K562 (cell line): ENCODE data around the gene HOXD9. TPM values are rescaled to one million over a fixed set of nuclear protein-coding genes. Genes with fewer than 3 reads are reported as not detected.

Source experiments
- ATAC-seq: fragments of 200-7000 bp; cut with Tn5 transposase; 3 replicates; pipeline ENCODE4 v1.9.1; 2020; ENCODE audit warnings: moderate library complexity
- BruUV-seq: library from RNA; stranded (reverse); fragments of 400-500 nt; replicated peaks from 2 replicates; lab custom pipeline; 2021; lab: Mats Ljungman, UMichigan
- CTCF ChIA-PET: fragments of 300-600 bp; formaldehyde crosslinking; extraction: SDS; loops from one replicate; lab custom pipeline; 2021; ENCODE audit warnings: low intra/inter-chr PET ratio; lab: Yijun Ruan, JAX
- POLR2A ChIA-PET: fragments of 300-600, 350-650 bp; sonication (Branson Sonifier 250); formaldehyde crosslinking; extraction: SDS; loops from one replicate; lab custom pipeline; 2021; ENCODE audit warnings: antibody characterized with exemption, inconsistent platforms; lab: Yijun Ruan, JAX
- DNase-seq, 4 experiments: peaks; one replicate each; pipeline versions ENCODE4 v3.0.0 to v3.0.0-alpha.2; 2011 to 2018; ENCODE audit warnings: low spot score in 3 of 4, mixed read lengths in 3 of 4; ENCODE audit errors: extremely low read depth in 1 of 4
- FAIRE-seq: peaks from 2 replicates; lab custom pipeline; 2011; peaks lifted over from hg19 to GRCh38; lab: Jason Lieb, UNC
- H2AFZ ChIP-seq: 2 replicates; pipeline ENCODE4 v1.6.0; 2011; ENCODE audit warnings: low read depth, low read length, control low read depth, inconsistent platforms
- H3K27ac ChIP-seq: fragments of 200-600 bp; 3 replicates; pipeline ENCODE4 v1.8.0; 2011; ENCODE audit warnings: low read depth, mild to moderate bottlenecking, control low read depth, inconsistent platforms, low read length, moderate library complexity, mixed read lengths; ENCODE audit errors: extremely low read depth
- H3K27me3 ChIP-seq, 2 experiments: fragments of 300-600 bp in 1 of 2; 2 replicates in 1 of 2; 3 replicates in 1 of 2; pipeline versions ENCODE4 v1.6.0 to v1.8.0; 2011; ENCODE audit warnings: inconsistent platforms in 2 of 2, low read length in 2 of 2, mild to moderate bottlenecking in 1 of 2, mixed read lengths in 1 of 2, moderate library complexity in 1 of 2; ENCODE audit not compliant: control insufficient read depth in 2 of 2, insufficient read depth in 2 of 2
- H3K36me3 ChIP-seq: fragments of 300-600 bp; 3 replicates; pipeline ENCODE4 v1.8.0; 2011; ENCODE audit warnings: mild to moderate bottlenecking, low read length, inconsistent platforms; ENCODE audit not compliant: control insufficient read depth, insufficient read depth
- H3K4me1 ChIP-seq, 2 experiments: fragments of 200-600 bp in 1 of 2; replicated peaks in 1 of 2; 2 replicates in 1 of 2; 3 replicates in 1 of 2; pipeline versions ENCODE4 v1.5.1 to v1.8.0; 2011; ENCODE audit warnings: inconsistent platforms in 2 of 2, low read length in 2 of 2, mild to moderate bottlenecking in 1 of 2, mixed read lengths in 1 of 2, moderate library complexity in 1 of 2; ENCODE audit not compliant: control insufficient read depth in 2 of 2, insufficient read depth in 2 of 2
- H3K4me2 ChIP-seq: 2 replicates; pipeline ENCODE4 v1.6.1; 2011; ENCODE audit warnings: low read length, control low read depth, inconsistent platforms, mixed read lengths; ENCODE audit not compliant: insufficient read depth
- H3K4me3 ChIP-seq: fragments of 200-600 bp; sonication (generic), shearing (Covaris generic); 2 replicates; pipeline ENCODE4 v1.5.1; 2016; ENCODE audit warnings: control low read depth, inconsistent platforms
- H3K79me2 ChIP-seq: fragments of 200-600 bp; 3 replicates; pipeline ENCODE4 v1.8.0; 2011; ENCODE audit warnings: low read length, inconsistent platforms; ENCODE audit not compliant: control insufficient read depth, insufficient read depth
- H3K9ac ChIP-seq, 2 experiments: 2 replicates each; pipeline versions ENCODE4 v1.6.0 to v1.6.1; 2011; ENCODE audit warnings: low read depth in 2 of 2, low read length in 2 of 2, control low read depth in 1 of 2, inconsistent platforms in 1 of 2, mild to moderate bottlenecking in 1 of 2, mixed read lengths in 1 of 2; ENCODE audit not compliant: insufficient read depth in 1 of 2
- H3K9me1 ChIP-seq: one replicate; pipeline ENCODE4 v1.6.0; 2011; ENCODE audit warnings: inconsistent platforms, mild to moderate bottlenecking, low read length, moderate library complexity; ENCODE audit not compliant: control insufficient read depth, insufficient read depth
- H3K9me3 ChIP-seq: replicated peaks from 2 replicates; pipeline ENCODE4 v1.5.1; 2011; ENCODE audit warnings: low read depth, low read length, inconsistent platforms; ENCODE audit not compliant: control insufficient read depth, insufficient read depth
- H4K20me1 ChIP-seq: replicated peaks from 2 replicates; pipeline ENCODE4 v1.6.1; 2011; ENCODE audit warnings: low read length, inconsistent platforms, mixed read lengths; ENCODE audit not compliant: control insufficient read depth, insufficient read depth
- ARID1B ChIP-seq: fragments of 450-650 bp; IDR thresholded peaks from 2 replicates; pipeline ENCODE4 v1.6.1; 2016; ENCODE audit warnings: antibody characterized with exemption, mild to moderate bottlenecking, inconsistent platforms
- CC2D1A ChIP-seq: fragments of 450-650 bp; IDR thresholded peaks from 2 replicates; pipeline ENCODE4 v1.6.1; 2017; ENCODE audit warnings: mild to moderate bottlenecking
- DIDO1 ChIP-seq: fragments of 450-650 bp; IDR thresholded peaks from 2 replicates; pipeline ENCODE4 v1.6.1; 2016; ENCODE audit warnings: low read depth, missing biosample characterization, missing genetic modification characterization
- EHMT2 ChIP-seq: fragments of 450-650 bp; IDR thresholded peaks from 2 replicates; pipeline ENCODE4 v1.6.1; 2018; ENCODE audit warnings: antibody characterized with exemption
- ELF2 ChIP-seq: fragments of 250-450 bp; sonication (Bioruptor Pico); IDR thresholded peaks from 2 replicates; pipeline ENCODE4 v1.5.0; 2021; ENCODE audit warnings: mild to moderate bottlenecking
- FOXA3 ChIP-seq, 2 experiments: fragments of 450-650 bp in 1 of 2; sonication (generic) in 1 of 2; formaldehyde crosslinking; IDR thresholded peaks in 1 of 2; conservative IDR thresholded peaks in 1 of 2; 2 replicates each; pipeline versions ENCODE4 v1.4.0 to v1.8.0; 2020 to 2022; ENCODE audit warnings: mild to moderate bottlenecking in 2 of 2, missing genetic modification reagents in 1 of 2
- FOXJ2 ChIP-seq: fragments of 200-800 bp; sonication (Bioruptor generic); IDR thresholded peaks from 2 replicates; pipeline ENCODE4 v1.6.1; 2016; ENCODE audit warnings: missing genetic modification characterization, missing compliant biosample characterization
- FOXJ3 ChIP-seq: sonication (generic); formaldehyde crosslinking; IDR thresholded peaks from 2 replicates; pipeline ENCODE4 v1.4.0; 2020; ENCODE audit warnings: mild to moderate bottlenecking, missing genetic modification reagents
- POLR3G ChIP-seq: IDR thresholded peaks from 2 replicates; pipeline ENCODE4 v1.6.1; 2011; ENCODE audit not compliant: insufficient read length, insufficient replicate concordance; ENCODE audit errors: extremely low read depth
- POU5F1 ChIP-seq: fragments of 150-350 bp; IDR thresholded peaks from 2 replicates; pipeline ENCODE4 v1.6.1; 2014; ENCODE audit warnings: borderline replicate concordance, low read length, low read depth, mild to moderate bottlenecking; ENCODE audit not compliant: partially characterized antibody
- ZNF282 ChIP-seq: sonication (generic); formaldehyde crosslinking; IDR thresholded peaks from 2 replicates; pipeline ENCODE4 v1.8.1; 2023; ENCODE audit warnings: missing genetic modification reagents
- ZNF316 ChIP-seq: fragments of 450-650 bp; IDR thresholded peaks from 2 replicates; pipeline ENCODE4 v1.6.1; 2016
- ZNF584 ChIP-seq: fragments of 200-800 bp; sonication (Bioruptor generic); IDR thresholded peaks from 2 replicates; pipeline ENCODE4 v1.6.1; 2016; ENCODE audit warnings: low read depth, mild to moderate bottlenecking, missing genetic modification characterization, missing compliant biosample characterization
- ZNF696 ChIP-seq: fragments of 250-450 bp; sonication (Bioruptor Pico); conservative IDR thresholded peaks from 2 replicates; pipeline ENCODE4 v1.4.0; 2020; ENCODE audit warnings: mild to moderate bottlenecking, moderate library complexity
- WGBS: fragments of 100-300 bp; shearing (Covaris generic); methylation state at CpG from one replicate; pipeline ENCODE4 v1.1.6; 2016; ENCODE audit warnings: low coverage, mixed read lengths; ENCODE audit not compliant: insufficient coverage; ENCODE audit errors: missing lambda C conversion rate; 5-methylcytosine and 5-hydroxymethylcytosine counted together
- in situ Hi-C: fragments of 300-500 bp; cut with MboI; formaldehyde crosslinking; loops from 4 replicates; pipeline ENCODE4 v1.15.0; 2018; ENCODE audit warnings: inconsistent platforms, mixed read lengths
- intact Hi-C: fragments of 100-400 bp; cut with micrococcal nuclease; formaldehyde crosslinking; loops from 2 replicates; pipeline ENCODE4 v1.14.2; 2022
- polyA plus RNA-seq, 8 experiments: library from polyadenylated mRNA; depleted of rRNA in 4 of 8; stranded (reverse) in 5 of 8; unstranded in 3 of 8; fragments of >200 nt; fragmentation: Nextera tagmentation in 2 of 8; fragmentation: Illumina TruSeq in 1 of 8; extraction: Ambion mirVana in 2 of 8; extraction: Trizol in 1 of 8; gene quantifications; 2 replicates each; pipeline versions ENCODE4 v1.2.1 to v1.2.3, GENCODE V29; 2011 to 2014; ENCODE audit warnings: inconsistent platforms in 1 of 8, missing spikeins in 1 of 8
- total RNA-seq, 7 experiments: library from RNA; depleted of rRNA in 6 of 7; stranded (reverse); fragments of >200 nt in 6 of 7; fragmentation: Illumina TruSeq in 2 of 7; extraction: Trizol in 2 of 7; gene quantifications; 2 replicates each; pipeline versions ENCODE4 v1.2.1 to v1.2.3, GENCODE V29; 2011 to 2021; ENCODE audit warnings: low replicate concordance in 1 of 7
- TF ChIP-seq, protein P1 (sequence below): sonication (generic); formaldehyde crosslinking; IDR thresholded peaks from 2 replicates; pipeline ENCODE4 v1.8.0; 2022; ENCODE audit warnings: mild to moderate bottlenecking, low read depth, missing genetic modification reagents
- TF ChIP-seq, protein P2 (sequence below): sonication (generic); formaldehyde crosslinking; IDR thresholded peaks from 2 replicates; pipeline ENCODE4 v1.8.1; 2023; ENCODE audit warnings: missing genetic modification reagents, mild to moderate bottlenecking, borderline replicate concordance

Gene HOXD9
- total and polyA plus RNA-seq, 9 of the 15 experiments (the other 6 are each of a cell fraction or from before 2014, with no cell fraction given), result not detected

DNA sequence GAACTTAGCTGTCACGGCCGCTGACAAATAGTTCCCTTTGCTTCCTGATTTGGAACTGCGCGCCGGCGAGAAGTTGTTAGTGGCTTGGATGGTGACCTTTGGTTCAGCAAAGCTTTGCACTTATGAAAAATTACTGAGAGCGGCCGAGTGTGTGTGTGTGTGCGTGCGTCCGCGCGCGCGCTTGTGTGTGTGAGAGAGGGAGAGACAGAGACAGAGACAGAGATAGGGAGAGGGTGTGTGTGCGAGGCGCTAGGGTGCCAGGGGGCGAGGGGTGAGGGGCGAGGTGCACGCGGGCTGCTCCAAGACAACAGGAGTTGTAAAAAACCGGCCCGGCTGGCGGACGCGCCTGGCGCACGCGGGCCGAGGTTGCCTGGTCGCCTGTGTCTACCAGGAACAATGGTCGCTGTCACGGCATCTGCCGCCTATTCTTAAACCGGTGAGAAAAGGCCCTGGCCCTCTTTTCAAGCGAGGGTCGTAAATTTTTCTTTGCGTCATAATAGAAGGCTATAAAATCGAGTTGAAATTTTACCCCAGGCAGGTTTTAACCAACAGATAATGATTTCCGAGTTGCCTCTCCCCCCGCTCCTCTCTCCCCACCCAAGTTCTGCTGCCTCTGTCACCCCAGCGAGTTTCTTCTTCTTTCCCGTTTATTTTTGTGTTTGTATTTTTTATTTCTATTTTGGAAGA is 35.1 kb downstream of the HOXD9 start:
- H3K27me3 ChIP-seq, result peaks cover 68 to 73% of the 10 kb centered on the region in 2 experiments
- H3K79me2 ChIP-seq, result no peaks in the 10 kb centered on the region
- no peak for ATAC-seq
- H3K4me3 ChIP-seq, result no peak overlapping the region
- no peak overlapping the region for H3K4me2 ChIP-seq
- BruUV-seq, result no TSS peak
- in situ Hi-C loops (no loop called here), intact Hi-C loops (no loop called here)
- 24% methylated on average over 41 of the region's 43 CpGs for WGBS
- no peak for FAIRE-seq
- H3K9me1 ChIP-seq, result no peaks in the 10 kb centered on the region
- ChIA-PET CTCF (no interaction called here), POLR2A (interaction anchor here (0.6 kb wide), 1 partner anchor 28 kb away, joined by 3 read pairs; no protein-coding TSS in a partner anchor)
- peaks cover 0 to 18% of the 10 kb centered on the region in 2 experiments; a peak in 2 of 5 replicates for H3K4me1 ChIP-seq
- H3K9me3 ChIP-seq, result no peaks in the 10 kb centered on the region
- H2AFZ ChIP-seq, result no peak overlapping the region
- no peaks in the 10 kb centered on the region for H3K36me3 ChIP-seq
- peaks cover 8% of the 10 kb centered on the region for H4K20me1 ChIP-seq
- no peak overlapping the region for H3K27ac ChIP-seq
- no peak for TF ChIP-seq DIDO1 (tag)
- TF ChIP-seq, protein P1, sequence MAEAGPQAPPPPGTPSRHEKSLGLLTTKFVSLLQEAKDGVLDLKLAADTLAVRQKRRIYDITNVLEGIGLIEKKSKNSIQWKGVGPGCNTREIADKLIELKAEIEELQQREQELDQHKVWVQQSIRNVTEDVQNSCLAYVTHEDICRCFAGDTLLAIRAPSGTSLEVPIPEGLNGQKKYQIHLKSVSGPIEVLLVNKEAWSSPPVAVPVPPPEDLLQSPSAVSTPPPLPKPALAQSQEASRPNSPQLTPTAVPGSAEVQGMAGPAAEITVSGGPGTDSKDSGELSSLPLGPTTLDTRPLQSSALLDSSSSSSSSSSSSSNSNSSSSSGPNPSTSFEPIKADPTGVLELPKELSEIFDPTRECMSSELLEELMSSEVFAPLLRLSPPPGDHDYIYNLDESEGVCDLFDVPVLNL (CRISPR knock-in tag), result no peak
- TF ChIP-seq FOXA3 (CRISPR knock-in tag; conservative IDR thresholded peaks at IDR 0.05 in 1 of 2, IDR thresholded peaks at IDR 0.05 in 1 of 2), result no peak
- TF ChIP-seq, protein P2, sequence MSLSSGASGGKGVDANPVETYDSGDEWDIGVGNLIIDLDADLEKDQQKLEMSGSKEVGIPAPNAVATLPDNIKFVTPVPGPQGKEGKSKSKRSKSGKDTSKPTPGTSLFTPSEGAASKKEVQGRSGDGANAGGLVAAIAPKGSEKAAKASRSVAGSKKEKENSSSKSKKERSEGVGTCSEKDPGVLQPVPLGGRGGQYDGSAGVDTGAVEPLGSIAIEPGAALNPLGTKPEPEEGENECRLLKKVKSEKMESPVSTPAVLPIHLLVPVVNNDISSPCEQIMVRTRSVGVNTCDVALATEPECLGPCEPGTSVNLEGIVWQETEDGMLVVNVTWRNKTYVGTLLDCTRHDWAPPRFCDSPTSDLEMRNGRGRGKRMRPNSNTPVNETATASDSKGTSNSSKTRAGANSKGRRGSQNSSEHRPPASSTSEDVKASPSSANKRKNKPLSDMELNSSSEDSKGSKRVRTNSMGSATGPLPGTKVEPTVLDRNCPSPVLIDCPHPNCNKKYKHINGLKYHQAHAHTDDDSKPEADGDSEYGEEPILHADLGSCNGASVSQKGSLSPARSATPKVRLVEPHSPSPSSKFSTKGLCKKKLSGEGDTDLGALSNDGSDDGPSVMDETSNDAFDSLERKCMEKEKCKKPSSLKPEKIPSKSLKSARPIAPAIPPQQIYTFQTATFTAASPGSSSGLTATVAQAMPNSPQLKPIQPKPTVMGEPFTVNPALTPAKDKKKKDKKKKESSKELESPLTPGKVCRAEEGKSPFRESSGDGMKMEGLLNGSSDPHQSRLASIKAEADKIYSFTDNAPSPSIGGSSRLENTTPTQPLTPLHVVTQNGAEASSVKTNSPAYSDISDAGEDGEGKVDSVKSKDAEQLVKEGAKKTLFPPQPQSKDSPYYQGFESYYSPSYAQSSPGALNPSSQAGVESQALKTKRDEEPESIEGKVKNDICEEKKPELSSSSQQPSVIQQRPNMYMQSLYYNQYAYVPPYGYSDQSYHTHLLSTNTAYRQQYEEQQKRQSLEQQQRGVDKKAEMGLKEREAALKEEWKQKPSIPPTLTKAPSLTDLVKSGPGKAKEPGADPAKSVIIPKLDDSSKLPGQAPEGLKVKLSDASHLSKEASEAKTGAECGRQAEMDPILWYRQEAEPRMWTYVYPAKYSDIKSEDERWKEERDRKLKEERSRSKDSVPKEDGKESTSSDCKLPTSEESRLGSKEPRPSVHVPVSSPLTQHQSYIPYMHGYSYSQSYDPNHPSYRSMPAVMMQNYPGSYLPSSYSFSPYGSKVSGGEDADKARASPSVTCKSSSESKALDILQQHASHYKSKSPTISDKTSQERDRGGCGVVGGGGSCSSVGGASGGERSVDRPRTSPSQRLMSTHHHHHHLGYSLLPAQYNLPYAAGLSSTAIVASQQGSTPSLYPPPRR (CRISPR knock-in tag), result no peak
- TF ChIP-seq ZNF316, result no peak
- TF ChIP-seq ARID1B, result no peak
- no peak for TF ChIP-seq ZNF584 (CRISPR knock-in tag)
- TF ChIP-seq FOXJ3 (CRISPR knock-in tag), result no peak
- no peak for TF ChIP-seq CC2D1A
- TF ChIP-seq POU5F1, result no peak
- no peak for TF ChIP-seq ZNF696 (CRISPR knock-in tag)
- no peak for TF ChIP-seq ZNF282
- TF ChIP-seq ELF2 (CRISPR knock-in tag), result no peak
- no peak for TF ChIP-seq EHMT2
- TF ChIP-seq POLR3G, result no peak
- TF ChIP-seq FOXJ2 (tag), result no peak
- TF ChIP-seq, all 486 proteins: peak for 0
- H3K9ac ChIP-seq, result no peak overlapping the region
- DNase-seq, result no peak
